NT2/D1 (cell line): ENCODE measurements around the gene C2orf80.

Source experiments
- DNase-seq: peaks from one replicate; pipeline ENCODE4 v3.0.0-alpha.2; 2011; ENCODE audit warnings: low read depth, low spot score
- H3K27me3 ChIP-seq: 2 replicates; pipeline ENCODE4 v1.6.0; 2011; ENCODE audit warnings: mild to moderate bottlenecking; ENCODE audit not compliant: insufficient read length, insufficient read depth
- H3K36me3 ChIP-seq: 2 replicates; pipeline ENCODE4 v1.6.1; 2011; ENCODE audit warnings: mild to moderate bottlenecking, low read length, mixed read lengths; ENCODE audit not compliant: insufficient read depth, insufficient read length
- H3K4me1 ChIP-seq: 2 replicates; pipeline ENCODE4 v1.5.1; 2011; ENCODE audit not compliant: insufficient read depth, insufficient read length
- H3K4me3 ChIP-seq: 2 replicates; pipeline ENCODE4 v1.5.1; 2011; ENCODE audit warnings: low read depth; ENCODE audit not compliant: insufficient read length
- H3K9ac ChIP-seq: 2 replicates; pipeline ENCODE4 v1.6.0; 2011; ENCODE audit warnings: low read depth; ENCODE audit not compliant: insufficient read length
- H3K9me3 ChIP-seq: 2 replicates; pipeline ENCODE4 v1.5.1; 2011; ENCODE audit warnings: mild to moderate bottlenecking, low read length; ENCODE audit not compliant: insufficient read depth
- SUZ12 ChIP-seq: IDR thresholded peaks from 2 replicates; pipeline ENCODE4 v1.6.1; 2011; ENCODE audit not compliant: insufficient read length, insufficient read depth; ENCODE audit errors: extremely low read depth
- YY1 ChIP-seq: IDR thresholded peaks from 2 replicates; pipeline ENCODE4 v1.6.1; 2011; ENCODE audit not compliant: insufficient read length, insufficient read depth
- ZNF274 ChIP-seq: IDR thresholded peaks from 2 replicates; pipeline ENCODE4 v1.6.1; 2011; ENCODE audit warnings: mild to moderate bottlenecking, low read depth, low read length

The C2orf80 gene

DNA sequence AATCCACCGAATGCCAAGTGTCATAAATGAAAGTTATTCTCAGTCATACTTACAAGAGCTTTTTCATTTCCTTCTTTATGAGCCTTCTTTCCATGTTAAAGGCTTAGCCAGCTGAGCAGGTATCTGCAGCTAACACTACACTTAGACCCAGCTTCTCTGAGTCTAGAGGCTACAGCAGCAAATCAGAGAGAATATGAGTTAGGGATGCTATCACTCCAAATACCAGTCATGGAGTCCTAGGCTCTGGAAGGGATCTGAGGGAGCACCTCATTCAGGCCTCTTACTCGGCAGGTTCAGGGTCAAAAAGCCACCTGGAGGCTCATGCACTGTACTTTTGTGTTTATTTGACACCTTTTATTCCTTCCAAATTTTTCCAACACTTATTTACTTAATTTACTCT, 2.9 kb downstream of the C2orf80 start:
- no peak for TF ChIP-seq ZNF274
- TF ChIP-seq YY1 = no peak
- TF ChIP-seq SUZ12 = no peak
- Histone ChIP-seq H3K4me1 (no peaks in the 10 kb centered on the region), H3K36me3 (no peaks in the 10 kb centered on the region), H3K27me3 (no peaks in the 10 kb centered on the region), H3K9ac (no peak overlapping the region), H3K9me3 (no peaks in the 10 kb centered on the region), H3K4me3 (no peak overlapping the region)
- DNase-seq = no peak

GRCh38 chr2:208186465-208186864, 3.4 kb downstream of the C2orf80 start:
- no peaks in the 10 kb centered on the region for H3K27me3 ChIP-seq
- no peaks in the 10 kb centered on the region for H3K9me3 ChIP-seq
- no peaks in the 10 kb centered on the region for H3K36me3 ChIP-seq
- no peak overlapping the region for H3K4me3 ChIP-seq
- no peak for TF ChIP-seq SUZ12
- no peak for TF ChIP-seq YY1
- no peak for TF ChIP-seq ZNF274
- no peaks in the 10 kb centered on the region for H3K4me1 ChIP-seq
- H3K9ac ChIP-seq = no peak overlapping the region
- DNase-seq = no peak

- no peak overlapping the region for H3K9ac ChIP-seq
- no peak for TF ChIP-seq YY1
- no peak for TF ChIP-seq SUZ12
- no peak for TF ChIP-seq ZNF274
- no peaks in the 10 kb centered on the region for H3K4me1 ChIP-seq
- H3K4me3 ChIP-seq = no peak overlapping the region
- H3K36me3 ChIP-seq = no peaks in the 10 kb centered on the region
- no peaks in the 10 kb centered on the region for H3K27me3 ChIP-seq
- no peaks in the 10 kb centered on the region for H3K9me3 ChIP-seq
- no peak for DNase-seq
These were observed 5.7 kb downstream of the C2orf80 start for GRCh38 chr2:208183972-208184705.

DNA sequence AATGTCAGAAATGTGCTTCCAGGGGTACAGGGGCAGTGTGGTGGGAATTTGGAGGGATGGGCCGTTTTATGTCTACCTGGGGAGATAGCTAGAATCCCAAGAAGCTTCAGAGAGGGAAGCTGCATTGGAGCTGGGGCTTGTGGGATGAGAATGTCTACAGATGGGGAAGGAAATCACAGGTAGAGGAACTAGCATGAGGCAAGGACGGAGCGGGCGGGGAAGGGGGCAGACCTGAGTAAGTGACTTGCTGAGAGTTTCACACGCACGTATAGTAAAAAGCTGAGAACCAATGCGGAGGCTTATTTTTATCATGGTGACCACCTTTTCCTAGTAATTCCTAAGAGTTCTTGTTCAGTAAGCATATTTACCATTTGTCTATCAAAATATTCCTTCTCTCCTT, 6.3 kb downstream of the C2orf80 start:
- Histone ChIP-seq H3K4me3 (no peak overlapping the region), H3K4me1 (no peaks in the 10 kb centered on the region), H3K36me3 (no peaks in the 10 kb centered on the region), H3K9ac (no peak overlapping the region), H3K27me3 (no peaks in the 10 kb centered on the region), H3K9me3 (no peaks in the 10 kb centered on the region)
- TF ChIP-seq SUZ12 = no peak
- no peak for TF ChIP-seq ZNF274
- TF ChIP-seq YY1 = no peak
- DNase-seq = no peak

DNA sequence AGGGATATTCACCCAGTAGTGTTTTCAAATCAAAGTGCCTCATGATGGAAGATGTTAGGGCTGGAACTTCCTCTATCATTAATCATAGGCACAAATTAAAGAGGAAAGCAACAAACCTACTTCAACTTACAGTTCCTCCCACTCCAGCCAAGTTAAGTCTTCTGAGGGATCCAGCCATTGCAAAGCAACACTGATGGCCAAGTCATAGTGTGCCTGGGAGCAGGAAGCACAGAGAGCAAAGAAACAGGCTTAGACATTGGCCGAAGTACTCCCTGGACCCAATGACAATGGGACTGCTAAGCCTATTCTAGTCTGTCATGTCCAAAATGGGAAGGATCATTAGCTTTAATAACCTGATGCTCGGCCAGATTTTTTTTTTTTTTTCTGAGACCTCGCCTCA, 7.0 kb downstream of the C2orf80 start:
- Histone ChIP-seq H3K9ac (no peak overlapping the region), H3K27me3 (no peaks in the 10 kb centered on the region), H3K4me1 (no peaks in the 10 kb centered on the region), H3K4me3 (no peak overlapping the region), H3K36me3 (no peaks in the 10 kb centered on the region), H3K9me3 (no peaks in the 10 kb centered on the region)
- TF ChIP-seq ZNF274 (no peak), YY1 (no peak), SUZ12 (no peak)
- DNase-seq = no peak

- H3K4me3 ChIP-seq = no peak overlapping the region
- no peaks in the 10 kb centered on the region for H3K4me1 ChIP-seq
- DNase-seq = no peak
- H3K9ac ChIP-seq = no peak overlapping the region
- no peaks in the 10 kb centered on the region for H3K36me3 ChIP-seq
- no peaks in the 10 kb centered on the region for H3K27me3 ChIP-seq
- TF ChIP-seq YY1 (no peak), SUZ12 (no peak), ZNF274 (no peak)
- no peaks in the 10 kb centered on the region for H3K9me3 ChIP-seq
These were observed 10.7 kb downstream of the C2orf80 start for GRCh38 chr2:208179028-208179609.

DNA sequence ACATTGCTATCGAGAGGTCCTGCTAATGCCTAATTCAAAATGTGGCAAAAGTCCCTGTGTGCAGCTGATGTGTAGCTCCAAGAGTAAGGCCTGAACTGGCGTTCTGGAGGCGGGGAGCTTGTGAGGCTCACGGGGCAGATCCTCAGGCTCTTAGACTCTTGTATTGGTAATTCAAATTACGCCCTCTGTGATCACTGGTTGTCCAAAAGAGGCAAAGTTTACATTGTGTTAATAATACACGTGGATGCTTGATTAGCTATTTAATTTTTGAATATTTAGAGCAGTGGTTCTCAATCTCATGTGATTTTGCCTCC, 14.0 kb downstream of the C2orf80 start:
- no peak overlapping the region for H3K4me3 ChIP-seq
- no peak overlapping the region for H3K9ac ChIP-seq
- no peak for DNase-seq
- H3K4me1 ChIP-seq = no peaks in the 10 kb centered on the region
- no peaks in the 10 kb centered on the region for H3K27me3 ChIP-seq
- no peaks in the 10 kb centered on the region for H3K9me3 ChIP-seq
- TF ChIP-seq SUZ12 (no peak), YY1 (no peak), ZNF274 (no peak)
- H3K36me3 ChIP-seq = no peaks in the 10 kb centered on the region
